Left kidney (tissue), 2 donors: Measurements from ENCODE around the gene SAT1. TPM values are rescaled to one million over a fixed set of nuclear protein-coding genes. Genes with fewer than 3 reads are reported as not detected.
"Not testable (repeated sequence)": the region's sequence is repeated elsewhere in the genome, so short reads cannot be mapped to it uniquely, and the experiment has no call there.

Source experiments
- DNase-seq: peaks from one replicate; pipeline ENCODE4 v3.0.0-alpha.2; 2013
- polyA plus RNA-seq: library from polyadenylated mRNA; unstranded; fragments of 120-200 nt; gene quantifications from one replicate; pipeline ENCODE4 v1.2.1, GENCODE V29; 2013; ENCODE audit not compliant: insufficient read length

SAT1 gene
- polyA plus RNA-seq, 1 donor = 248 TPM

GRCh38 chrX:23766650-23767551 lies 16.1 kb upstream of the SAT1 start:
- no peak for DNase-seq

GRCh38 chrX:23770142-23770541 lies 12.8 kb upstream of the SAT1 start:
- DNase-seq = no peak

GRCh38 chrX:23771086-23771485 lies 11.9 kb upstream of the SAT1 start:
- not testable (repeated sequence) for DNase-seq

GRCh38 chrX:23773601-23774175 lies 9.3 kb upstream of the SAT1 start:
- DNase-seq = no peak

- no peak for DNase-seq
Observed at GRCh38 chrX:23776363-23776762, 6.6 kb upstream of the SAT1 start.

- no peak for DNase-seq
Observed at GRCh38 chrX:23779025-23779424, 3.9 kb upstream of the SAT1 start.

- no peak for DNase-seq
Observed at GRCh38 chrX:23782455-23782854, 518 bp upstream of the SAT1 start.

GRCh38 chrX:23783589-23784469 lies 856 bp downstream of the SAT1 start:
- DNase-seq = no peak

- no peak for DNase-seq
Observed at GRCh38 chrX:23784470-23785331, 1.7 kb downstream of the SAT1 start.

GRCh38 chrX:23785580-23785979 lies 2.6 kb downstream of the SAT1 start:
- no peak for DNase-seq

- no peak for DNase-seq
Observed at GRCh38 chrX:23786268-23786815, 3.4 kb downstream of the SAT1 start.

- no peak for DNase-seq
Observed at GRCh38 chrX:23787745-23788118, 4.8 kb downstream of the SAT1 start.

GRCh38 chrX:23788521-23788920 lies 5.5 kb downstream of the SAT1 start:
- DNase-seq = no peak

- DNase-seq = no peak
Observed at GRCh38 chrX:23788946-23789345, 6.0 kb downstream of the SAT1 start.

GRCh38 chrX:23789386-23790154 lies 6.6 kb downstream of the SAT1 start:
- no peak for DNase-seq

- no peak for DNase-seq
Observed at GRCh38 chrX:23790155-23790497, 7.2 kb downstream of the SAT1 start.

GRCh38 chrX:23792861-23793553 lies 10.0 kb downstream of the SAT1 start:
- no peak for DNase-seq

GRCh38 chrX:23795221-23795620 lies 12.2 kb downstream of the SAT1 start:
- no peak for DNase-seq

GRCh38 chrX:23797371-23798128 lies 14.6 kb downstream of the SAT1 start:
- no peak for DNase-seq
